CD4-positive, alpha-beta T cell treated with Interleukin-21 for 1 hour (primary cell): ENCODE results near the gene NRP2.

ENCODE experiments used
- DNase-seq: peaks from one replicate; pipeline ENCODE4 v3.0.0-alpha.2; 2020

The NRP2 gene

DNA sequence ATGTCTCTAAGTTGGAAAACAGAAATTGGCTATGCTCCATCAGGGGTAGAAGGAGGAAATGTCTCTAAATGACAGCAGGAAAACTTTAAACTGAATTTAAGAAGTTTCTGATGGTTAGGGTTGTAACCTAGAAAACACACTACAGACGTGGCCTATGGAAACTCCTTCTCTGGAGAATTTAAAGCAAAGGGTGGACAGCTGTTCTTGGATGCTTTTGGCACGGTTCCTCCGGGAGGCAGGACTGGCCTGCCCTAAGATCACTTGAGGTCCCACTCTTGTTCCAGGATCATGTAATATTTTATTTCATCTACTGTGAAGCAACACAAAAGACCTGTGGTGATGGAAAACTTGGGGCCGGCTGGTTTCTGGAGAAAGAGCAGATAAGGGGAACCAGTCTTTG is 77.0 kb downstream of the NRP2 start:
- no peak for DNase-seq

- no peak for DNase-seq
Observed at GRCh38 chr2:205759732-205760131, 77.4 kb downstream of the NRP2 start.

GRCh38 chr2:205760157-205760556 is 77.9 kb downstream of the NRP2 start:
- no peak for DNase-seq

GRCh38 chr2:205761421-205761820 is 79.1 kb downstream of the NRP2 start:
- DNase-seq = no peak

- DNase-seq = no peak
Observed at GRCh38 chr2:205762881-205763280, 80.6 kb downstream of the NRP2 start.

DNA sequence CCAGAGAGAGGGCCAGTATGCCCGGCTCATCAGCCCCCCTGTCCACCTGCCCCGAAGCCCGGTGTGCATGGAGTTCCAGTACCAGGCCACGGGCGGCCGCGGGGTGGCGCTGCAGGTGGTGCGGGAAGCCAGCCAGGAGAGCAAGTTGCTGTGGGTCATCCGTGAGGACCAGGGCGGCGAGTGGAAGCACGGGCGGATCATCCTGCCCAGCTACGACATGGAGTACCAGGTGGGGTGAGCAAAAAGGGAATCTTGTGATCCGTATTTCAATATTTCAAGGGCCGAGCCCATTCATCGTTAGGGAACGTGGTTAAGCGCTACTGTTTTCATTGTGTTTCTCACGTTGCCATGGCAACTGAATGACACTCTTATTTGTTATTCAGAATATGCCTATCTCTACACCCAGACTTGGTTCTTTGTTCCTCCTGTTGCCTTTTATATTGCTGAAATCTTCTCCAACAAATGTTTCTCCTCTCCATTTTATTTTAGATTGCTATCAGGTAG is 81.5 kb downstream of the NRP2 start:
- DNase-seq = no peak

DNA sequence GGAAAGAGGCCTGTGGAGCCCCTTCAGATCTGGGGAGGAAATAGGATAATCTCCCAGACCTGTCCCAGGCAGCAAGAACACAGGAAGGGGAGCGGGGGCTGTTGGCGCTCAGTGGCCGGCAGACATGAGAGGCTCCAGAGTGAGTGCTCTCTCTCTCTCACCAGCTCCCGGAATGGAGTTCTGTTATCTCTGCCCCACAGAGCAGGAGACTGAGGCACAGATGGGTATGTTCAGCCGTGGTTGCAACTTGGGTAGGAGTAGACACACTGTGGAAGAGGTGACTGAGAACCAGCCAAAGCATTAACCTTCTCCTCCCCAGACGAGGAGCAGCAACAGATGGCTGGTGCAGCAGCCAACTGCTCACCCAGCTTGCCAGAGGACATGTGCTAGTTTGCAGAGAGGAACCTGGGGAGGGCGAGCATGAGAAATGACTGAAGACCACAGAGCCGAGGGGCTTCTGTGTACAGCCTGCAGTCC is 82.0 kb downstream of the NRP2 start:
- no peak for DNase-seq

DNA sequence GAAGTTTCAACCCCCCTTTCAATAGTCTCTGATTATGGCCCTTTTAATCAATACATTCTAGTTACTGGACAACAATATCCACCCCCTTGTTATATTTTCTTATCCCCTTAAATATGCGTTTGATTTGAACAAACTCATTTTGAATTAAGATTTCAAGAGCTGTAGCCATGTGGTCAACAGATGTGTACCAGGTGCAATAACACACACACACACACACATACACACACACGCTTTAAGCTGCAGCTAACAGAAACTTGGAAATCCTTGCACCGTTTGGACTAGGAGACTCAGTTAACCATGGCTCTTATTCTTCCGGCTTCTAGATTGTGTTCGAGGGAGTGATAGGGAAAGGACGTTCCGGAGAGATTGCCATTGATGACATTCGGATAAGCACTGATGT is 82.8 kb downstream of the NRP2 start:
- DNase-seq = no peak

DNA sequence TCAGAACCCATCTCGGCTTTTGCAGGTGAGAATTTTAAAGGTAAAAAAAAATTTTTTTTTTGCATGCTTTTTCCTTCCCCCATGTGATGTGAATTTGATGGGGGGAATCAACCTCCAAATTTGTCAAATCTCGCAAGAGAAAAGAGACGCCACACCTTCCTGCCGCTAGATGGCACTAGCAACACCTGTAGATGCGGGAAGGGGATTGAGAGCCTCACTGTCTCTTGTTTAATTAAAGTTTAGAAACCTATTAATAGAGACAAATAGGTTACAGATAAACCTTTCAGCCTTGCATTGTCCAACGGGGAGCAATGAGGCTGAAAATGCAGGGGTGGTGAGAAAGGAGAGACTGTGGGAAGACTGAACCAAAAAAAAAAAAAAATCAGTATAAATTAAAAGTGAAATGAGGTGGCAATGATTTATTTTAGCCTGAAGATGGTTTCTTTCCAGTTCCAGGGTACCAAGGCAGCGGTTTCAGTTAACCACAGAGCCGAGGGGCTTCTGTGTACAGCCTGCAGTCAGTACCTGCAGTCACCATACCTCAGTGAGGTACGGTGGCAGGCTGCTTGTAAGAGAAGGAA is 84.6 kb downstream of the NRP2 start:
- peak; percentile 35 for DNase-seq

DNA sequence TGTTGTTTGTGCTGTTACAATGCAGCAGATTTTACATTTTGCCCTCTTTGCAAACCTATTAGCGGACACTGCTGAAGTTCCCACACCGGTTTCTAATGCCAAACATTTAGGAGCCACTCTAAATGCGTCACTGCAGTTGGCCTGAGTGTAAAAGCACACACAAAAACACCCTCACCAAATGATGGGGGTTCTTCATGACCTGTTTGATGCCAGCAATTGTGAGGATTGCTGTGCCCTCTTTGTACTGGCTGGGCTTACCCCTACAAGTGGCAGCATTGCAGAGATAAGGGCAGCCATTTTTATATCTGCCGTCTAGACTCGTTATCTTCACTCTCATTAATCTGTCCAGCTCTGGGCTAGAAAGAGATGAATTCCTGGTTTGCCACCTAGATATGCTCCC is 85.3 kb downstream of the NRP2 start:
- no peak for DNase-seq

GRCh38 chr2:205768341-205768740 is 86.0 kb downstream of the NRP2 start:
- DNase-seq = no peak

DNA sequence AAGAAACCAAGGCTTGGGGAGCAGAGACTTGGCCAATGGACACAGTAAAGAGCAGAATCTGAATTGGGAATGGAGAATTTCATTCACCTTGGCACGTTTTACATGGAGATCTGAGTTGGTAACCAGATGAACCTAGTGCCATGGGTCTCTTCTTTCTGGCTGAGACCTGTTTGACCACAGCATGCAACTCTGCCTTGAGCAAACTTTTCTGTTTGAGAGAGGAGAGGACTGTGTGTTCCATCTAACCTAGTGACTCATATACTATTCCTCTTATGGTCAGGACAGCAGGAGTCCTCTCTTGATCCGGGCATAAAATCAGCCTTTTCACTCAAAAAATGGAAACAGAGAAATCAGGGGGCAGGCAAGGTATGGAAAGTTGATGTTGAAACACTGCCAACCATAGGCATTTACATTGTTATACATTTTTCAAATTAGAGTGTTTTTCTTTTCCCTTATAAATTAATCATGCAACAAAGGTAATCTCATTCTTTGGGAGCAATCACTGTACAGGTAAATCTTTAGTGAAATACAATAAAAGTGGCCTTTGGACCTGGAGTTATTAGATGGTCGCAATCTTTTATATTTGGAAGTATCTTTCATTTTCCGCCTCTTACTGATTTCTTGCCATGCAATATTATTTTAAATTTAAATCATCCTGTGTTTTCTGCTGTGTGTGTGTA is 86.7 kb downstream of the NRP2 start:
- no peak for DNase-seq

DNA sequence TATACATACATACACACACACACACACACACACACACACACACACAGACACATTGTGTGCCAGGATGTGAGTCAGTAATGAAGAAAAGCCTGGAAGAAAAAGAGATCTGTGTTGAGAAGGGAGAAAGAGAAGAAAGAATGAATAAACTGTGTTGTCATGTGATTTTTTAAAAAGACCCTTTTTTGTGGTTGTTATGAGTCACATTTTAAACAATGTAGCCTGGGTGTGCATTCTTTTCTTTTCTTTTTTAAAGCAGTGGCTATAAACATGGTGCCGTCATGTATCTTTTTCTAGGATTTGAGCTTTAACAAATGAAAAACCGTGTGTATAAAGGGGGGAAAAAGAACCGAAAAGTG is 87.2 kb downstream of the NRP2 start:
- DNase-seq = no peak

DNA sequence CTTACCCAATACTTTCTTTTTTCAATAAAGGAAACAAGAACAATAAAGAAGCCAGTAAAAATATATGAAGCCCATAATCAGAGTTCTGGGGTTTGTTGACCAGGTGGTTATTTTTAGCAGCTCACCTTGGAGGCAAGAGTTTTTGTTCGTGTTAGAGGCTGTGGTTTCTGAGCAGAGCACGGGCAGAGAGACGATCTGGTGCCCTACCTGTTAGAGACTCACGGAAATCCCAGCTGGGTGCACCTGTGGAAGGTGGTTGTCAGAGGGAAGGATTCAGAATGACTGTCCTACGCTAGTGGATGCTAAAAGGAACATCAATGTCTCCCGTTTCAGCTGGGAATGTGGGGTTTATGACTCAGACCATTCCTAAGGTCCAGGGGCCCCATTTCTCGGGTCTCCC is 87.6 kb downstream of the NRP2 start:
- DNase-seq = no peak

GRCh38 chr2:205770577-205770976 is 88.3 kb downstream of the NRP2 start:
- no peak for DNase-seq

DNA sequence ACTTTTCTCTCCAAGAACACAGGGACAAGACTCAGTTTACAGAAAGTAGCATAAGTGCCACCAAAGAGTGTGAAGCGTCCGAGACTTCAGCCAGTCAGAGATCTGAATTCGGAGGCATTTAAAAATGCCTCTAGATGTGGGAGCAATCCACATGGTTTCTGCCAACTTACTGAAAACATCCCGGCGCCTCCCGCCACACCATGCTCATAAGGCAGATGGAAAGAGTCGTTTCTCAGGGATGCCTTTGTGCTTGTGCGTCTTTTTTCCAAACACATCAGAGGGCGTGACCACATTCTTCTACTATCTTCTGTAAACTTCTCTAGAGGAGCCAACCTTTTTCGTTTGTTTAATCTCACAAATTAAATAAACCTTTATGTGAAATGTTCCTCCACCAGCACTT is 88.7 kb downstream of the NRP2 start:
- DNase-seq = no peak

DNA sequence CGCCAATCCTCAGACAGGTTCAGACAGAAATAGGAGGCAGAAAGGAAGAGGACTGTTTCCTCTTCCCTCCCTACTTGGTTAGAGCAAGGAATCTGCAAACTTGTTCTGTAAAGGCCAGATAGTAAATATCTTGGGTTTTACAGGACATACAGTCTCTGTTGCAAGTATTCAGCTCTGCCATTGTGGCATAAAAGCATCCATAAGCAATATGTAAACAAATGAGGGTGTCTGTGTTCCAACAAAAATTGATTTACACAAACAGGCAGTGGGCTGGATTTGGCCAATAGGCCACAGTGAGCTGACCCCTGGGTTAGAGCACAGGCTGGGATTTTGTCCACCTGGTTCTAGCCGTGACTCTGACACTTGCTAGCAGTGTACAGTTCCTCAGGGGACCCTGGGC is 89.4 kb downstream of the NRP2 start:
- no peak for DNase-seq

GRCh38 chr2:205772983-205773382 is 90.7 kb downstream of the NRP2 start:
- no peak for DNase-seq

- no peak for DNase-seq
Observed at GRCh38 chr2:205773989-205774388, 91.7 kb downstream of the NRP2 start.

- no peak for DNase-seq
Observed at GRCh38 chr2:205775097-205775877, 93.0 kb downstream of the NRP2 start.

DNA sequence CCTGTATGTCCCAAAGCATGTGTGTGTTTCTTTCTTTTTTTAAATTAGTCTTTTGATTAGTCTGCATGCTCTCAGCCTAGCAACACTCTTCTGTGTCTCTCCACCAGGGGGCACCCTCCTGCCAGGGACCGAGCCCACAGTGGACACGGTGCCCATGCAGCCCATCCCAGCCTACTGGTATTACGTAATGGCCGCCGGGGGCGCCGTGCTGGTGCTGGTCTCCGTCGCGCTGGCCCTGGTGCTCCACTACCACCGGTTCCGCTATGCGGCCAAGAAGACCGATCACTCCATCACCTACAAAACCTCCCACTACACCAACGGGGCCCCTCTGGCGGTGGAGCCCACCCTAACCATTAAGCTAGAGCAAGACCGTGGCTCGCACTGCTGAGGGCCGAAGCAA is 93.8 kb downstream of the NRP2 start:
- peak; percentile 5 for DNase-seq

DNA sequence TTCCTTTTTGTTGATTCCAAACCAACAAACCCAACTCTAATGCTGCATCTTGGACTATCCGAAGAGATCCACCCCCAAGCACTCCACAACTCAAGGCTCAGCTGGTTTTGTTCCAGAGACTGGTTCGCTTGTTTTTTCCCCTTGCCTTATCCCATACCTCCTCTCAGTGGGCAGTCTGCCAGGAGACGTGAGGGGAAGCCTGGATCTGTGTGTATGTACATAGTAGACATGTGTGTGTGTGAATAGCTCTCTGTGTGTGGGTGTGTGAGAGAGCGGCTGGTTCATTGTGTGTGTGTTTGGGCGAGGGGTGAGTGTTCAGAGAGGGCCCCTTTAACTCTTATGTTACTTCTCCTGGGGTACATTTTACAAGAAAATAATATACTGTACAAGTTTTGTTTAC is 94.4 kb downstream of the NRP2 start:
- DNase-seq = no peak

DNA sequence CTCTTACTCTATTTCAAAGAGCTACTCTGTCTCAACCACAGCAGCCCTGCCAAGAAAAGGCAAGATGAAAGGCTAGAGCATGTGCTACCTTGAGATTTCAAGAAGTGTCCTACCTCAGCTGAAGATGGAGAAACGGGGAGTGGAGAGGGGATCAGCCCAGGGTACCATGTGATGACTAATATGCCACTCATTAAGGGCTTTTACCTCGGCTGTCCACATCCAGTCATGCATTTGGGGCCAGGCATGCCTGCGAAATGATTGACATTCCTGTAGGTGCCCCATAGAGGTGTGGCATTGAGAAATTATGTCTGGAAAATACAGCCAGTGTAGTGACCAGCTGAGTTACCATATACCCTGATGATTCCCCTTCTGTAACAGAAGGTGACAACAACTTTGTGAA is 96.1 kb downstream of the NRP2 start:
- DNase-seq = no peak

DNA sequence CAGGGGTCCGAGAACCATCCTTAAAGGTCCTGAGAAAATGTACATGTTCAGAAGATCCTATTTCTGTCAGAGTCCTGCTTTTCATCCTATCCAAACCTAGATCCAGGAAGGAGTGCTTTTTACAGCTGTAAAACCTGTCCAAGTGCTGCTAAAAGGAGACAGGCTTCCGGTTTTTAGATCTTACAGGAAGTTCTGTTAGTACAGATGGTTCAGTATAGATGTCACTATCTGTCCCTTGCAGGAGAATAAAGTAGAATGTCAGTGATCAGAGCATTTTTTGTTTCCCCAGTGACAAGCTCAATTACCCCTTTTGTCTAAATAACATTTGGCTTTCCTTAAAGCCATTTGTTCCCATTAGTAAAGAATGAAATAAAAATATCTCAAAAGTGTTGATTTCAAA is 98.3 kb downstream of the NRP2 start:
- DNase-seq = no peak
